HepG2 (cell line): Measurements from ENCODE around the gene SARS2. TPM values are rescaled to one million over a fixed set of nuclear protein-coding genes. Genes with fewer than 3 reads are reported as not detected.

Experiments
- ATAC-seq: fragments of 200-7000 bp; cut with Tn5 transposase; 3 replicates; pipeline ENCODE4 v1.9.1; 2020; ENCODE audit warnings: mild to moderate bottlenecking, moderate library complexity
- BruUV-seq: library from RNA; stranded (reverse); fragments of 400-500 nt; replicated peaks from 2 replicates; lab custom pipeline; 2021; lab: Mats Ljungman, UMichigan
- CTCF ChIA-PET: fragments of 300-600 bp; formaldehyde crosslinking; extraction: SDS; loops from one replicate; lab custom pipeline; 2021; ENCODE audit warnings: low total read pairs, inconsistent platforms, low intra/inter-chr PET ratio; lab: Yijun Ruan, JAX
- POLR2A ChIA-PET: fragments of 350-600 bp; sonication (Branson Sonifier 250); formaldehyde crosslinking; loops from one replicate; lab custom pipeline; 2020; ENCODE audit warnings: antibody characterized with exemption, inconsistent platforms; lab: Yijun Ruan, JAX
- DNase-seq: peaks from one replicate; pipeline ENCODE4 v3.0.0-alpha.2; 2015; ENCODE audit warnings: low spot score
- FAIRE-seq: peaks from 3 replicates; lab custom pipeline; 2011; peaks lifted over from hg19 to GRCh38; lab: Jason Lieb, UNC
- H2AFZ ChIP-seq: one replicate; pipeline ENCODE4 v1.6.1; 2011; ENCODE audit warnings: low read length, inconsistent platforms
- H3K27ac ChIP-seq: fragments of 300-600 bp; 3 replicates; pipeline ENCODE4 v1.8.0; 2011; ENCODE audit warnings: mixed run types, mild to moderate bottlenecking, mixed read lengths, low read length, inconsistent platforms; ENCODE audit not compliant: insufficient read depth; ENCODE audit errors: extremely low read length
- H3K27me3 ChIP-seq, 2 experiments: fragments of 200-600 bp in 1 of 2; 2 replicates in 1 of 2; 3 replicates in 1 of 2; pipeline versions ENCODE4 v1.6.0 to v1.8.0; 2011; ENCODE audit warnings: low read length in 2 of 2, mild to moderate bottlenecking in 2 of 2, moderate library complexity in 2 of 2, inconsistent platforms in 1 of 2; ENCODE audit not compliant: insufficient read depth in 2 of 2, control insufficient read depth in 1 of 2
- H3K36me3 ChIP-seq, 2 experiments: fragments of 200-600 bp in 1 of 2; replicated peaks in 1 of 2; 2 replicates in 1 of 2; 3 replicates in 1 of 2; pipeline versions ENCODE4 v1.5.1 to v1.8.0; 2011; ENCODE audit warnings: low read length in 2 of 2, inconsistent platforms in 1 of 2; ENCODE audit not compliant: insufficient read depth in 2 of 2, control insufficient read depth in 1 of 2
- H3K4me1 ChIP-seq: 2 replicates; pipeline ENCODE4 v1.5.1; 2012; ENCODE audit warnings: low read length, inconsistent platforms; ENCODE audit not compliant: insufficient read depth
- H3K4me2 ChIP-seq: 2 replicates; pipeline ENCODE4 v1.6.0; 2011; ENCODE audit warnings: low read depth, low read length, inconsistent platforms
- H3K4me3 ChIP-seq, 3 experiments: fragments of 200-600 bp in 1 of 3; sonication (generic), shearing (Covaris generic) in 1 of 3; replicated peaks in 1 of 3; 2 replicates each; pipeline ENCODE4 v1.5.1; 2011 to 2016; ENCODE audit warnings: low read length in 3 of 3, inconsistent platforms in 2 of 3, low read depth in 2 of 3, mild to moderate bottlenecking in 2 of 3, control low read depth in 1 of 3, mixed read lengths in 1 of 3; ENCODE audit not compliant: insufficient read depth in 1 of 3
- H3K79me2 ChIP-seq: one replicate; pipeline ENCODE4 v1.6.1; 2011; ENCODE audit warnings: low read length, inconsistent platforms; ENCODE audit not compliant: insufficient read depth
- H3K9ac ChIP-seq: 2 replicates; pipeline ENCODE4 v1.6.0; 2011; ENCODE audit warnings: mild to moderate bottlenecking, low read depth, low read length, inconsistent platforms; ENCODE audit not compliant: insufficient read depth
- H3K9me3 ChIP-seq: 2 replicates; pipeline ENCODE4 v1.5.1; 2012; ENCODE audit warnings: mild to moderate bottlenecking, low read length
- H4K20me1 ChIP-seq: 2 replicates; pipeline ENCODE4 v1.6.0; 2011; ENCODE audit warnings: inconsistent platforms, mild to moderate bottlenecking, low read length, moderate library complexity; ENCODE audit not compliant: insufficient read depth
- ATF1 ChIP-seq: IDR thresholded peaks from 2 replicates; pipeline ENCODE4 v1.6.1; 2016; ENCODE audit warnings: mild to moderate bottlenecking, control low read depth
- IKZF4 ChIP-seq: sonication (generic); formaldehyde crosslinking; IDR thresholded peaks from 2 replicates; pipeline ENCODE4 v1.5.1; 2020; ENCODE audit warnings: borderline replicate concordance, mild to moderate bottlenecking, low read depth, missing genetic modification reagents; ENCODE audit errors: not compliant biosample characterization
- PCBP1 ChIP-seq: fragments of 200-400 bp; formaldehyde crosslinking; IDR thresholded peaks from 2 replicates; pipeline ENCODE4 v1.6.1; 2017; ENCODE audit warnings: mild to moderate bottlenecking, low read depth, low read length, borderline replicate concordance
- POLR2A ChIP-seq, 2 experiments: IDR thresholded peaks; 2 replicates each; pipeline ENCODE4 v1.6.1; 2011; ENCODE audit warnings: low read depth in 2 of 2, low read length in 2 of 2, mild to moderate bottlenecking in 1 of 2, moderate library complexity in 1 of 2; ENCODE audit not compliant: insufficient read depth in 1 of 2
- SOX13 ChIP-seq, 3 experiments: fragments of 450-650 bp in 1 of 3; sonication (generic) in 1 of 3; formaldehyde crosslinking in 1 of 3; IDR thresholded peaks in 2 of 3; conservative IDR thresholded peaks in 1 of 3; 2 replicates each; pipeline versions ENCODE4 v1.5.0 to v1.6.1; 2016 to 2020; ENCODE audit warnings: antibody characterized with exemption in 1 of 3, mild to moderate bottlenecking in 1 of 3, missing compliant biosample characterization in 1 of 3, missing genetic modification reagents in 1 of 3, moderate library complexity in 1 of 3
- THAP11 ChIP-seq: IDR thresholded peaks from 2 replicates; pipeline ENCODE4 v1.6.1; 2016; ENCODE audit warnings: missing biosample characterization, missing genetic modification reagents
- ZBTB42 ChIP-seq: sonication (generic); formaldehyde crosslinking; IDR thresholded peaks from 2 replicates; pipeline ENCODE4 v1.5.0; 2020; ENCODE audit warnings: mild to moderate bottlenecking, missing genetic modification reagents
- ZNF207 ChIP-seq: fragments of 450-650 bp; IDR thresholded peaks from 2 replicates; pipeline ENCODE4 v1.6.1; 2016; ENCODE audit warnings: antibody characterized with exemption, borderline replicate concordance
- ZNF383 ChIP-seq: sonication (generic); formaldehyde crosslinking; IDR thresholded peaks from 2 replicates; pipeline ENCODE4 v1.4.0; 2020; ENCODE audit warnings: missing genetic modification reagents, mild to moderate bottlenecking, borderline replicate concordance
- ZNF746 ChIP-seq: sonication (generic); formaldehyde crosslinking; IDR thresholded peaks from 2 replicates; pipeline ENCODE4 v1.8.0; 2022; ENCODE audit warnings: mild to moderate bottlenecking, missing genetic modification reagents
- ZNF879 ChIP-seq: sonication (generic); formaldehyde crosslinking; IDR thresholded peaks from 2 replicates; pipeline ENCODE4 v1.8.1; 2023; ENCODE audit warnings: missing genetic modification reagents
- WGBS: methylation state at CpG from one replicate; pipeline ENCODE4 v1.1.6; 2017; ENCODE audit warnings: low lambda C conversion rate; 5-methylcytosine and 5-hydroxymethylcytosine counted together
- in situ Hi-C: cut with HindIII; loops from 2 replicates; pipeline ENCODE4 v1.10.0; 2017; ENCODE audit warnings: low pct_unique_long_range_greater_than_20kb; ENCODE audit not compliant: extremely low pct_ligation_motif_present
- intact Hi-C: fragments of 100-400 bp; cut with micrococcal nuclease; formaldehyde crosslinking; loops from one replicate; pipeline ENCODE4 v1.10.0; 2022; ENCODE audit not compliant: unreplicated experiment
- polyA plus RNA-seq, 8 experiments: library from polyadenylated mRNA; depleted of rRNA in 3 of 8; stranded (reverse) in 7 of 8; unstranded in 1 of 8; fragments of >200 nt; fragmentation: Illumina TruSeq in 4 of 8; extraction: Trizol in 4 of 8; gene quantifications; 2 replicates each; pipeline versions ENCODE4 v1.2.1 to v1.2.3, GENCODE V29; 2011 to 2016; ENCODE audit warnings: low read depth in 4 of 8, missing spikeins in 1 of 8, mixed read lengths in 1 of 8; ENCODE audit not compliant: insufficient read depth in 1 of 8
- total RNA-seq, 5 experiments: library from RNA; depleted of rRNA; stranded (reverse); fragments of >200 nt; fragmentation: Illumina TruSeq; extraction: Trizol; gene quantifications; 2 replicates each; pipeline ENCODE4 v1.2.3, GENCODE V29; 2016; ENCODE audit warnings: low read depth in 1 of 5
- TF ChIP-seq, protein P1 (sequence below): sonication (generic); formaldehyde crosslinking; IDR thresholded peaks from 2 replicates; pipeline ENCODE4 v1.5.0; 2020; ENCODE audit warnings: mild to moderate bottlenecking, missing genetic modification reagents
- TF ChIP-seq, protein P2 (sequence below), 2 experiments: sonication (generic) in 1 of 2; formaldehyde crosslinking in 1 of 2; IDR thresholded peaks; 2 replicates each; pipeline versions ENCODE4 v1.4.0 to v1.6.1; 2016 to 2020; ENCODE audit warnings: borderline replicate concordance in 1 of 2, low read depth in 1 of 2, mild to moderate bottlenecking in 1 of 2, missing genetic modification reagents in 1 of 2
- TF ChIP-seq, protein P3 (sequence below): sonication (generic); formaldehyde crosslinking; IDR thresholded peaks from 2 replicates; pipeline ENCODE4 v1.5.0; 2020; ENCODE audit warnings: missing genetic modification reagents

SARS2 gene
- total and polyA plus RNA-seq, 2 of the 13 experiments (the other 11 are each of a cell fraction or from before 2014, with no cell fraction given), result 40.0 to 48.6 TPM

DNA sequence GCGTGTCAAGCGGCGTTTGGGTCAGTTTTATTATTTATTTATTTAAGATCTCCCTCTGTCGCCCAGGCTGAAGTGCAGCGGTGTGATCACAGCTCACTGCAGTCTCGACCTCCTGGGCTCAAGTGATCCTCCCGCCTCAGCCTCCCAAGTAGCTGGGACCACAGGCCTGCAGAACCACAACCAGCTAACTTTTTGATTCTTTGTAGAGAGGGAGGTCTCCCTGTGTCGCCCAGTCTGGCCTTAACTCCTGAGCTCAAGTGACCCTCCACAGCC, 894 bp upstream of the SARS2 start (continued):
- TF ChIP-seq, protein P1, sequence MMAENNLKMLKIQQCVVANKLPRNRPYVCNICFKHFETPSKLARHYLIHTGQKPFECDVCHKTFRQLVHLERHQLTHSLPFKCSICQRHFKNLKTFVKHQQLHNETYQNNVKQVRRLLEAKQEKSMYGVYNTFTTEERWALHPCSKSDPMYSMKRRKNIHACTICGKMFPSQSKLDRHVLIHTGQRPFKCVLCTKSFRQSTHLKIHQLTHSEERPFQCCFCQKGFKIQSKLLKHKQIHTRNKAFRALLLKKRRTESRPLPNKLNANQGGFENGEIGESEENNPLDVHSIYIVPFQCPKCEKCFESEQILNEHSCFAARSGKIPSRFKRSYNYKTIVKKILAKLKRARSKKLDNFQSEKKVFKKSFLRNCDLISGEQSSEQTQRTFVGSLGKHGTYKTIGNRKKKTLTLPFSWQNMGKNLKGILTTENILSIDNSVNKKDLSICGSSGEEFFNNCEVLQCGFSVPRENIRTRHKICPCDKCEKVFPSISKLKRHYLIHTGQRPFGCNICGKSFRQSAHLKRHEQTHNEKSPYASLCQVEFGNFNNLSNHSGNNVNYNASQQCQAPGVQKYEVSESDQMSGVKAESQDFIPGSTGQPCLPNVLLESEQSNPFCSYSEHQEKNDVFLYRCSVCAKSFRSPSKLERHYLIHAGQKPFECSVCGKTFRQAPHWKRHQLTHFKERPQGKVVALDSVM (CRISPR knock-in tag), result peak; percentile 97
- no peak for TF ChIP-seq SOX13 (IDR thresholded peaks at IDR 0.05)
- TF ChIP-seq SOX13 (CRISPR knock-in tag; conservative IDR thresholded peaks at IDR 0.05 in 1 of 2, IDR thresholded peaks at IDR 0.05 in 1 of 2), result no peak
- peak; percentile 6 for TF ChIP-seq IKZF4 (CRISPR knock-in tag)
- no peak for TF ChIP-seq ATF1 (CRISPR knock-in tag)
- no peak for TF ChIP-seq ZNF383

DNA sequence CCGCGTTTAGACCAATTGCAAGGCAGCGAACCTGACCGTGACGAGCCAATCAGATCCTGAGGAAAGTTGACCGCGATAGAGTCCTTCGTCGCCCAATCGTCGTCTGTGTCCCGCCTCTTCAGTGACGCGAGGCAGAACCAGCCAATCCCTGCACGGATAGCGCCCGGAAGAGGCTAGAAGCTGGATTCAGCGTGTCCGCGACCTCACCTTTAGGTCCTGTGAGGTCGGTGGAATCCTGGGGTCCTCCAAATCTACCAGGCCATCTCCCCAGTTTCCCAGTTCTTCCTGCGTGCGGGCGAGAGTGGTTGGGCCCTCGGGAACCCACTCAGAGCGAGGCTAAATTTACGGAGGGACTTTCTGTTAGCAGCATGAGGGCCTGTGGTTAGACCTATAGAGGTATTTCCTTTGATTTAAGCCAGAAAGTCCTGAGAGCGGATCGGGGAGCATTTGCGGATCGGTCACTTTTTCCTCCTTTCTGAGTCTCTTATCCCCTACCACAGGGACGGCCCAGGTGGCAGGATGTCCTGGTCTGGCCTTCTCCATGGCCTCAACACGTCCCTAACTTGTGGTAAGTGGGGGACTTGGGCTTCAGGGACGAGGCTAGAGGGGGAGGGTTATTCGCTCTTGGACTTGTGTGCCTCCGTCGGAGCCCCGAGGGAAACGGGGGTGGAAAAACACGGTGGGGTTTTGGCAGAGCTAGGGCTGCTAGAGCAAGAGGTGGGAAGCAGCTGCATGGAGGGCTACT, 385 bp upstream of the SARS2 start, which contains the start of gene MRPS12:
Gene MRPS12, plus strand, starts transcription at position 169 of the 745 bp plus-strand sequence. Its CDS starts 351 bp downstream, at position 520.
- CTCF ChIA-PET, result interaction anchor here (0.6 to 1.2 kb wide), 2 partner anchors 22 to 283 kb away, joined by 3 to 4 read pairs; partner anchors contain the start of gene ACTN4
- H3K36me3 ChIP-seq, result peaks cover 3 to 4% of the 10 kb centered on the region in 2 experiments; a peak in 4 of 5 replicates
- H3K9ac ChIP-seq, result peak within 1 kb of the TSS; percentile 88
- peaks cover 50% of the 10 kb centered on the region for H3K4me1 ChIP-seq
- DNase-seq, result peak; percentile 98
- peak within 1 kb of the TSS; percentile 91 for H3K27ac ChIP-seq
- intact Hi-C loops, result loop anchor here (5.0 kb wide), 2 partner anchors 199 to 274 kb away; no protein-coding TSS in a partner anchor
- peak; percentile 95 for FAIRE-seq
- in situ Hi-C loops, result no loop called here
- ATAC-seq, result peak; percentile 97
- H2AFZ ChIP-seq, result peak within 1 kb of the TSS; percentile 64
- H3K4me3 ChIP-seq, result peak within 1 kb of the TSS; percentile 77 to 84 (median 81)
- 0% methylated on average over 13 of the region's 40 CpGs for WGBS
- peaks cover 31% of the 10 kb centered on the region for H3K79me2 ChIP-seq
- 0 out of 2 replicates have a peak, but pooled peaks cover 5% of the 10 kb centered on the region for H3K9me3 ChIP-seq
- BruUV-seq, result TSS peak; percentile 88
- H3K4me2 ChIP-seq, result peak within 1 kb of the TSS; percentile 91
- no peaks in the 10 kb centered on the region for H3K27me3 ChIP-seq
- POLR2A ChIA-PET, result interaction anchor here (0.6 to 2.9 kb wide), 28 partner anchors 9 to 557 kb away, joined by 3 to 24 read pairs (median 6); partner anchors contain the start of genes ACTN4, CAPN12, ECH1 and EIF3K
- H4K20me1 ChIP-seq, result no peaks in the 10 kb centered on the region; the same call in 1 of the 2 replicates
- TF ChIP-seq ZBTB42 (CRISPR knock-in tag), result no peak
- TF ChIP-seq POLR2A (IDR thresholded peaks at IDR 0.05; ENCODE audit: insufficient read depth in 1 of 2, low read depth in 2 of 2, low read length in 2 of 2), result peak; percentile 77 to 93
- TF ChIP-seq ZNF879 (CRISPR knock-in tag), result 0 out of 2 replicates have a peak, but pooled peaks have one; percentile 68
- TF ChIP-seq, protein P2, sequence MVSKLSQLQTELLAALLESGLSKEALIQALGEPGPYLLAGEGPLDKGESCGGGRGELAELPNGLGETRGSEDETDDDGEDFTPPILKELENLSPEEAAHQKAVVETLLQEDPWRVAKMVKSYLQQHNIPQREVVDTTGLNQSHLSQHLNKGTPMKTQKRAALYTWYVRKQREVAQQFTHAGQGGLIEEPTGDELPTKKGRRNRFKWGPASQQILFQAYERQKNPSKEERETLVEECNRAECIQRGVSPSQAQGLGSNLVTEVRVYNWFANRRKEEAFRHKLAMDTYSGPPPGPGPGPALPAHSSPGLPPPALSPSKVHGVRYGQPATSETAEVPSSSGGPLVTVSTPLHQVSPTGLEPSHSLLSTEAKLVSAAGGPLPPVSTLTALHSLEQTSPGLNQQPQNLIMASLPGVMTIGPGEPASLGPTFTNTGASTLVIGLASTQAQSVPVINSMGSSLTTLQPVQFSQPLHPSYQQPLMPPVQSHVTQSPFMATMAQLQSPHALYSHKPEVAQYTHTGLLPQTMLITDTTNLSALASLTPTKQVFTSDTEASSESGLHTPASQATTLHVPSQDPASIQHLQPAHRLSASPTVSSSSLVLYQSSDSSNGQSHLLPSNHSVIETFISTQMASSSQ (IDR thresholded peaks at IDR 0.05; ENCODE audit: low read depth), result no peak
- TF ChIP-seq, protein P2 (CRISPR knock-in tag; IDR thresholded peaks at IDR 0.05; ENCODE audit: borderline replicate concordance), result no peak
- TF ChIP-seq, protein P3, sequence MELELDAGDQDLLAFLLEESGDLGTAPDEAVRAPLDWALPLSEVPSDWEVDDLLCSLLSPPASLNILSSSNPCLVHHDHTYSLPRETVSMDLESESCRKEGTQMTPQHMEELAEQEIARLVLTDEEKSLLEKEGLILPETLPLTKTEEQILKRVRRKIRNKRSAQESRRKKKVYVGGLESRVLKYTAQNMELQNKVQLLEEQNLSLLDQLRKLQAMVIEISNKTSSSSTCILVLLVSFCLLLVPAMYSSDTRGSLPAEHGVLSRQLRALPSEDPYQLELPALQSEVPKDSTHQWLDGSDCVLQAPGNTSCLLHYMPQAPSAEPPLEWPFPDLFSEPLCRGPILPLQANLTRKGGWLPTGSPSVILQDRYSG (CRISPR knock-in tag), result no peak
- TF ChIP-seq ZNF207, result no peak
- no peak for TF ChIP-seq PCBP1
- TF ChIP-seq THAP11 (CRISPR knock-in tag), result peak; percentile 80
- no peak; the same call in 1 of the 2 replicates for TF ChIP-seq ZNF746 (CRISPR knock-in tag)
